Cardiac muscle cell (in vitro differentiated cells and primary cell): ENCODE data around the gene OPRM1. TPM values are rescaled to one million over a fixed set of nuclear protein-coding genes. Genes with fewer than 3 reads are reported as not detected.

ENCODE experiments used
- DNase-seq, 2 donors: peaks; one replicate each; pipeline versions ENCODE4 v3.0.0 to v3.0.0-alpha.2; 2010 to 2017; ENCODE audit warnings: low read depth in 1 of 2, low spot score in 1 of 2
- H3K27ac ChIP-seq: fragments of 200-600 bp; sonication (generic); 2 replicates; pipeline ENCODE4 v1.5.1; 2016
- H3K27me3 ChIP-seq: fragments of 200-600 bp; sonication (generic); 2 replicates; pipeline ENCODE4 v1.6.0; 2016; ENCODE audit warnings: control low read depth
- H3K36me3 ChIP-seq: fragments of 200-600 bp; sonication (generic); 2 replicates; pipeline ENCODE4 v1.5.1; 2016; ENCODE audit warnings: control low read depth
- H3K4me1 ChIP-seq: fragments of 200-600 bp; sonication (generic); 2 replicates; pipeline ENCODE4 v1.8.1; 2017; ENCODE audit warnings: low read depth, mild to moderate bottlenecking, mixed run types
- H3K4me3 ChIP-seq: fragments of 200-600 bp; sonication (generic); 2 replicates; pipeline ENCODE4 v1.5.1; 2016; ENCODE audit warnings: mild to moderate bottlenecking
- H3K9me3 ChIP-seq: fragments of 200-600 bp; sonication (generic); 2 replicates; pipeline ENCODE4 v1.5.1; 2017; ENCODE audit warnings: low read depth, mild to moderate bottlenecking, control low read depth
- CTCF ChIP-seq: IDR thresholded peaks from 2 replicates; pipeline ENCODE4 v1.5.1; 2012; ENCODE audit warnings: low read depth, mild to moderate bottlenecking, low read length
- polyA plus RNA-seq: library from polyadenylated mRNA; unstranded; fragments of >200 nt; fragmentation: Nextera tagmentation; extraction: Ambion mirVana; gene quantifications from 2 replicates; pipeline ENCODE4 v1.2.1, GENCODE V29; 2016
- total RNA-seq: library from RNA; depleted of rRNA; stranded (reverse); fragments of >200 nt; gene quantifications from 2 replicates; pipeline ENCODE4 v1.2.3, GENCODE V29; 2016

The OPRM1 gene
- total RNA-seq (not detected in 2 replicates), polyA plus RNA-seq (not detected in 2 replicates)

GRCh38 chr6:154039231-154039842 is at the start of gene OPRM1:
OPRM1 (plus strand) TSS chr6:154039240; CDS start chr6:154039545, 305 bp downstream.
- H3K4me1 ChIP-seq: no peaks in the 10 kb centered on the region
- no peak within 1 kb of the TSS for H3K27ac ChIP-seq
- TF ChIP-seq CTCF: no peak
- peak; percentile 44 to 91 for DNase-seq
- H3K36me3 ChIP-seq: no peaks in the 10 kb centered on the region
- no peak within 1 kb of the TSS for H3K4me3 ChIP-seq
- H3K27me3 ChIP-seq: peaks cover 31% of the 10 kb centered on the region
- no peaks in the 10 kb centered on the region for H3K9me3 ChIP-seq

- no peak for DNase-seq
- no peak overlapping the region for H3K27ac ChIP-seq
- no peaks in the 10 kb centered on the region for H3K27me3 ChIP-seq
- no peaks in the 10 kb centered on the region for H3K36me3 ChIP-seq
- H3K9me3 ChIP-seq: no peaks in the 10 kb centered on the region
- no peaks in the 10 kb centered on the region for H3K4me1 ChIP-seq
- H3K4me3 ChIP-seq: no peak overlapping the region
- TF ChIP-seq CTCF: no peak
Observed at GRCh38 chr6:153989989-153990388, 49.1 kb upstream of the OPRM1 start.

GRCh38 chr6:153994004-153994403 is 45.0 kb upstream of the OPRM1 start:
- TF ChIP-seq CTCF: no peak
- Histone ChIP-seq H3K36me3 (no peaks in the 10 kb centered on the region), H3K27me3 (no peaks in the 10 kb centered on the region), H3K9me3 (no peaks in the 10 kb centered on the region), H3K4me3 (no peak overlapping the region), H3K4me1 (no peaks in the 10 kb centered on the region), H3K27ac (no peak overlapping the region)
- no peak for DNase-seq

- no peak for TF ChIP-seq CTCF
- no peaks in the 10 kb centered on the region for H3K27me3 ChIP-seq
Observed at GRCh38 chr6:153994811-153995210, 44.2 kb upstream of the OPRM1 start.

GRCh38 chr6:153997221-153997620 is 41.8 kb upstream of the OPRM1 start:
- Histone ChIP-seq H3K36me3 (no peaks in the 10 kb centered on the region), H3K9me3 (no peaks in the 10 kb centered on the region), H3K4me3 (no peak overlapping the region), H3K27ac (no peak overlapping the region), H3K4me1 (no peaks in the 10 kb centered on the region), H3K27me3 (no peaks in the 10 kb centered on the region)
- TF ChIP-seq CTCF: no peak
- peak in 1 of 2 donors; percentile 12 for DNase-seq

More at GRCh38 chr6:153994811-153995210, 44.2 kb upstream of the OPRM1 start:
- H3K4me3 ChIP-seq: no peak overlapping the region
- H3K27ac ChIP-seq: no peak overlapping the region
- H3K9me3 ChIP-seq: no peaks in the 10 kb centered on the region
- H3K36me3 ChIP-seq: no peaks in the 10 kb centered on the region
- no peak for DNase-seq
- no peaks in the 10 kb centered on the region for H3K4me1 ChIP-seq
